H1 (cell line): ENCODE measurements around the gene FGGY. TPM values are rescaled to one million over a fixed set of nuclear protein-coding genes. Genes with fewer than 3 reads are reported as not detected.

Experiments
- CTCF ChIA-PET: fragments of 300-600 bp; sonication (Branson Sonifier 250); formaldehyde crosslinking; loops from one replicate; lab custom pipeline; 2021; ENCODE audit not compliant: partially characterized antibody; lab: Charles Lee
- POLR2A ChIA-PET: fragments of 300-600 bp; sonication (Branson Sonifier 250); formaldehyde crosslinking; loops from one replicate; lab custom pipeline; 2021; ENCODE audit warnings: inconsistent platforms; ENCODE audit not compliant: partially characterized antibody; lab: Charles Lee
- DNase-seq, 2 experiments: peaks; one replicate each; pipeline versions ENCODE4 v3.0.0 to v3.0.0-alpha.2; 2010 to 2022; ENCODE audit warnings: low spot score in 2 of 2, low read depth in 1 of 2, mixed read lengths in 1 of 2
- FAIRE-seq: peaks from 2 replicates; lab custom pipeline; 2011; peaks lifted over from hg19 to GRCh38; lab: Jason Lieb, UNC
- H2AFZ ChIP-seq: 2 replicates; pipeline ENCODE4 v1.8.1; 2012; ENCODE audit warnings: low read length, inconsistent platforms
- H2AK5ac ChIP-seq: 2 replicates; pipeline ENCODE4 v1.6.1; 2013; ENCODE audit warnings: low read depth, low read length
- H2BK120ac ChIP-seq: replicated peaks from 2 replicates; pipeline ENCODE3; 2013; ENCODE audit warnings: low read depth, low read length, inconsistent platforms
- H2BK12ac ChIP-seq: 2 replicates; pipeline ENCODE4 v1.6.1; 2013; ENCODE audit warnings: low read depth, low read length
- H2BK15ac ChIP-seq: 2 replicates; pipeline ENCODE4 v1.6.1; 2013; ENCODE audit warnings: low read length
- H2BK20ac ChIP-seq: 2 replicates; pipeline ENCODE4 v1.6.1; 2013; ENCODE audit warnings: low read length
- H2BK5ac ChIP-seq: 2 replicates; pipeline ENCODE4 v1.6.1; 2013; ENCODE audit warnings: low read depth, low read length
- H3K14ac ChIP-seq: 2 replicates; pipeline ENCODE4 v1.6.1; 2013; ENCODE audit warnings: inconsistent platforms; ENCODE audit not compliant: insufficient read length
- H3K18ac ChIP-seq: 2 replicates; pipeline ENCODE4 v1.6.1; 2013; ENCODE audit warnings: low read length; ENCODE audit errors: extremely low read depth
- H3K23ac ChIP-seq: 2 replicates; pipeline ENCODE4 v1.6.1; 2013; ENCODE audit warnings: inconsistent platforms; ENCODE audit not compliant: insufficient read length
- H3K23me2 ChIP-seq: 2 replicates; pipeline ENCODE4 v1.6.1; 2013; ENCODE audit warnings: low read depth, low read length
- H3K27ac ChIP-seq: 2 replicates; pipeline ENCODE4 v1.6.1; 2011; ENCODE audit warnings: low read depth, low read length, inconsistent platforms
- H3K27me3 ChIP-seq, 4 experiments: replicated peaks in 1 of 4; 1 replicate in 1 of 4; 2 replicates in 3 of 4; pipeline versions ENCODE4 v1.6.1 to v1.8.1; 2011 to 2013; ENCODE audit warnings: low read length in 3 of 4, mild to moderate bottlenecking in 3 of 4, inconsistent platforms in 2 of 4, mixed read lengths in 2 of 4, moderate library complexity in 1 of 4; ENCODE audit not compliant: control insufficient read depth in 3 of 4, insufficient read depth in 3 of 4; ENCODE audit errors: extremely low read depth in 1 of 4
- H3K36me3 ChIP-seq, 4 experiments: 2 replicates each; pipeline versions ENCODE4 v1.6.1 to v1.8.1; 2011 to 2013; ENCODE audit warnings: mild to moderate bottlenecking in 4 of 4, low read length in 3 of 4, moderate library complexity in 2 of 4, control low read depth in 1 of 4, inconsistent platforms in 1 of 4; ENCODE audit not compliant: insufficient read depth in 4 of 4, control insufficient read depth in 2 of 4
- H3K4ac ChIP-seq: replicated peaks from 2 replicates; pipeline ENCODE3; 2013; ENCODE audit warnings: low read length, low read depth, mixed read lengths, inconsistent platforms; ENCODE audit not compliant: insufficient read length
- H3K4me1 ChIP-seq, 4 experiments: replicated peaks in 1 of 4; 1 replicate in 1 of 4; 2 replicates in 3 of 4; pipeline versions ENCODE4 v1.6.1 to v1.8.1; 2011 to 2013; ENCODE audit warnings: low read length in 3 of 4, inconsistent platforms in 2 of 4, mixed read lengths in 1 of 4; ENCODE audit not compliant: insufficient read depth in 4 of 4, control insufficient read depth in 3 of 4
- H3K4me2 ChIP-seq, 2 experiments: 2 replicates each; pipeline versions ENCODE4 v1.6.1 to v1.8.1; 2011 to 2013; ENCODE audit warnings: low read depth in 2 of 2, low read length in 2 of 2, control low read depth in 1 of 2, inconsistent platforms in 1 of 2, mild to moderate bottlenecking in 1 of 2; ENCODE audit not compliant: insufficient read depth in 1 of 2
- H3K4me3 ChIP-seq, 4 experiments: fragments of 200-600, 300-600 bp in 1 of 4; sonication (generic), shearing (Covaris generic), sonication (Bioruptor Twin) in 1 of 4; 2 replicates each; pipeline versions ENCODE4 v1.5.1 to v1.8.1; 2011 to 2016; ENCODE audit warnings: low read length in 4 of 4, low read depth in 3 of 4, control low read depth in 2 of 4, inconsistent platforms in 2 of 4, mild to moderate bottlenecking in 2 of 4, mixed read lengths in 1 of 4, moderate library complexity in 1 of 4; ENCODE audit not compliant: insufficient read depth in 2 of 4; ENCODE audit errors: extremely low read depth in 1 of 4
- H3K56ac ChIP-seq: replicated peaks from 2 replicates; pipeline ENCODE3; 2013; ENCODE audit warnings: low read depth, mild to moderate bottlenecking, mixed read lengths, low read length, inconsistent platforms; ENCODE audit not compliant: insufficient read length
- H3K79me1 ChIP-seq: 2 replicates; pipeline ENCODE4 v1.6.1; 2013; ENCODE audit warnings: low read depth, low read length, control low read depth
- H3K79me2 ChIP-seq, 2 experiments: 2 replicates each; pipeline versions ENCODE4 v1.6.1 to v1.8.1; 2012 to 2013; ENCODE audit warnings: low read length in 2 of 2, mild to moderate bottlenecking in 2 of 2, inconsistent platforms in 1 of 2; ENCODE audit not compliant: insufficient read depth in 2 of 2, control insufficient read depth in 1 of 2
- H3K9ac ChIP-seq, 4 experiments: replicated peaks in 1 of 4; 1 replicate in 1 of 4; 2 replicates in 3 of 4; pipeline versions ENCODE4 v1.6.1 to v1.8.1; 2011 to 2013; ENCODE audit warnings: low read depth in 3 of 4, low read length in 3 of 4, control low read depth in 2 of 4, mild to moderate bottlenecking in 2 of 4, moderate library complexity in 2 of 4, inconsistent platforms in 1 of 4; ENCODE audit errors: extremely low read depth in 1 of 4
- H3K9me3 ChIP-seq, 2 experiments: 2 replicates each; pipeline versions ENCODE4 v1.6.1 to v1.8.1; 2012 to 2013; ENCODE audit warnings: mild to moderate bottlenecking in 2 of 2, moderate library complexity in 2 of 2, control low read depth in 1 of 2, inconsistent platforms in 1 of 2, low read depth in 1 of 2, low read length in 1 of 2, mixed read lengths in 1 of 2; ENCODE audit not compliant: insufficient read depth in 2 of 2
- H4K20me1 ChIP-seq, 2 experiments: replicated peaks in 1 of 2; 2 replicates each; pipeline versions ENCODE3 to v1.8.1; 2011 to 2013; ENCODE audit warnings: inconsistent platforms in 2 of 2, low read length in 2 of 2, mild to moderate bottlenecking in 1 of 2; ENCODE audit not compliant: insufficient read depth in 2 of 2, control insufficient read depth in 1 of 2
- H4K5ac ChIP-seq: 2 replicates; pipeline ENCODE4 v1.6.1; 2013; ENCODE audit warnings: low read length, low read depth, mixed read lengths, inconsistent platforms; ENCODE audit not compliant: insufficient read length
- H4K8ac ChIP-seq: 2 replicates; pipeline ENCODE4 v1.8.0; 2013; ENCODE audit warnings: mild to moderate bottlenecking, moderate library complexity, low read length, inconsistent platforms; ENCODE audit not compliant: insufficient read depth; ENCODE audit errors: extremely low read depth
- H4K91ac ChIP-seq: replicated peaks from 2 replicates; pipeline ENCODE3; 2013; ENCODE audit warnings: low read length, mixed read lengths, inconsistent platforms; ENCODE audit not compliant: insufficient read length
- ZNF274 ChIP-seq: IDR thresholded peaks from 2 replicates; pipeline ENCODE4 v1.7.0; 2012; ENCODE audit warnings: low read length, borderline replicate concordance; ENCODE audit errors: extremely low read depth
- WGBS, 2 experiments: shearing (Covaris generic) in 1 of 2; methylation state at CpG; one replicate each; pipeline versions ENCODE4 v1.1.6 to v1.1.7; 2013 to 2015; ENCODE audit warnings: low lambda C conversion rate in 2 of 2, mixed read lengths in 2 of 2, inconsistent platforms in 1 of 2, low coverage in 1 of 2, missing lambda C conversion rate in 1 of 2; ENCODE audit not compliant: insufficient replicate concordance in 2 of 2, insufficient coverage in 1 of 2, insufficient read length in 1 of 2; ENCODE audit errors: extremely low coverage in 1 of 2, missing lambda C conversion rate in 1 of 2; 5-methylcytosine and 5-hydroxymethylcytosine counted together
- polyA plus RNA-seq, 7 experiments: library from polyadenylated mRNA; depleted of rRNA in 3 of 7; stranded (reverse) in 5 of 7; unstranded in 2 of 7; fragments of >200 nt in 5 of 7; fragments of 200-250 nt in 2 of 7; gene quantifications; 1 replicate in 5 of 7; 2 replicates in 1 of 7; 4 replicates in 1 of 7; pipeline versions ENCODE4 v1.2.1 to v1.2.3, GENCODE V29; 2011 to 2013; ENCODE audit warnings: missing spikeins in 2 of 7, mixed read lengths in 2 of 7
- total RNA-seq: library from RNA; stranded (reverse); fragmentation: NEBNext Ultra II Directional; extraction: Animal tissue kit (Norgen Biotek cat#: 25700); gene quantifications from 2 replicates; pipeline ENCODE4 v1.2.1, GENCODE V29; 2021

Gene FGGY
- total and polyA plus RNA-seq, 2 of the 8 experiments (the other 6 are each of a cell fraction or from before 2014, with no cell fraction given), result 10.3 to 12.5 TPM

DNA sequence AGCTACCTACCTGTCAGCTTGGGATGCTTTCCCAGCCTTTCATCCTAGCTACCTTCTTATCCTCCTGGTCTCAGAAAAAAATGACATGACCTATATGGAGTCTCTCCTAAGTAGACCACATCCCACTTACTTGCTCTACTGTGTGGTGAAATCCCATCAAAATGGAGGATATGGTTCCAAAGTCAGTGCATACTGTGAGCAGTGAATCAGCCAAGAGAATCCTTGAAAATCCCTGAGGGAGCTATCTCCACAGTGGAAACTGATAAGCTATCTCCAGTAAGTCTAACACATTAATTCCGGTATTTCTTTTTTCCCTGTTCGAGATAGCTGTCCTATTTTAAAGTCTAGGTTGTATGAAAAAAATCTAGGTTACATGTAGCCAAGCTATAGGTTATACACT, 189.7 kb downstream of the FGGY start:
- no peaks in the 10 kb centered on the region for H3K9me3 ChIP-seq
- H2BK12ac ChIP-seq, result no peak overlapping the region
- H3K9ac ChIP-seq, result no peak overlapping the region
- no peak overlapping the region for H2AFZ ChIP-seq
- DNase-seq, result no peak
- no peaks in the 10 kb centered on the region for H3K4me1 ChIP-seq
- no peak overlapping the region for H3K4ac ChIP-seq
- no peaks in the 10 kb centered on the region for H3K79me2 ChIP-seq
- H2BK120ac ChIP-seq, result no peak overlapping the region
- no peak overlapping the region for H3K18ac ChIP-seq
- no peak overlapping the region for H4K91ac ChIP-seq
- CTCF ChIA-PET, result interaction anchor here (1.0 to 1.6 kb wide), 3 partner anchors 10 to 194 kb away, joined by 3 to 5 read pairs (median 3); no protein-coding TSS in a partner anchor
- no peak overlapping the region for H3K4me3 ChIP-seq
- no peak overlapping the region for H3K14ac ChIP-seq
- WGBS, 2 experiments, result 83% methylated on average over 2 of the region's 2 CpGs; no CpG with 5 or more reads in 1 of the 2 experiments
- H3K4me2 ChIP-seq, result no peak overlapping the region
- FAIRE-seq, result no peak
- H2BK5ac ChIP-seq, result no peak overlapping the region
- no peaks in the 10 kb centered on the region for H3K23me2 ChIP-seq
- no peak overlapping the region for H3K23ac ChIP-seq
- H4K20me1 ChIP-seq, result no peaks in the 10 kb centered on the region
- no peak overlapping the region for H2BK20ac ChIP-seq
- no peak overlapping the region for H3K27ac ChIP-seq
- no peaks in the 10 kb centered on the region for H3K36me3 ChIP-seq
- H4K5ac ChIP-seq, result no peak overlapping the region
- H2AK5ac ChIP-seq, result no peak overlapping the region
- H3K56ac ChIP-seq, result no peak overlapping the region
- POLR2A ChIA-PET, result no interaction called here
- H3K27me3 ChIP-seq, result no peaks in the 10 kb centered on the region
- no peak overlapping the region for H4K8ac ChIP-seq
- no peaks in the 10 kb centered on the region for H3K79me1 ChIP-seq
- no peak overlapping the region for H2BK15ac ChIP-seq
- no peak for TF ChIP-seq ZNF274
